A673 (cell line): ENCODE results near the gene KRT8. TPM values are rescaled to one million over a fixed set of nuclear protein-coding genes. Genes with fewer than 3 reads are reported as not detected.

ENCODE experiments used
- BruUV-seq: library from RNA; stranded (reverse); fragments of 400-500 nt; replicated peaks from 2 replicates; lab custom pipeline; 2021; lab: Mats Ljungman, UMichigan
- CTCF ChIA-PET: fragments of 300-600 bp; sonication (Branson Sonifier 250); formaldehyde crosslinking; loops from one replicate; lab custom pipeline; 2022; ENCODE audit warnings: antibody characterized with exemption; lab: Charles Lee
- POLR2A ChIA-PET: fragments of 300-600 bp; sonication (Branson Sonifier 250); formaldehyde crosslinking; loops from one replicate; lab custom pipeline; 2022; ENCODE audit warnings: antibody characterized with exemption; ENCODE audit not compliant: low non-redundant PET; lab: Charles Lee
- DNase-seq: peaks from one replicate; pipeline ENCODE4 v3.0.0-alpha.2; 2015; ENCODE audit warnings: low spot score
- H3K27ac ChIP-seq: fragments of 200-600 bp; sonication (generic); 2 replicates; pipeline ENCODE4 v1.5.1; 2016; ENCODE audit warnings: mixed run types, low read depth, mild to moderate bottlenecking, mixed read lengths, antibody characterized with exemption, low read length; ENCODE audit not compliant: poor library complexity, severe bottlenecking
- H3K27me3 ChIP-seq: fragments of 200-600 bp; sonication (generic); replicated peaks from 2 replicates; pipeline ENCODE4 v1.6.1; 2017; ENCODE audit warnings: mixed run types, low read depth, mild to moderate bottlenecking, mixed read lengths, antibody characterized with exemption, low read length; ENCODE audit not compliant: insufficient read depth, poor library complexity
- H3K36me3 ChIP-seq: fragments of 200-600 bp; sonication (generic); 2 replicates; pipeline ENCODE4 v1.6.1; 2016; ENCODE audit warnings: mixed run types, mild to moderate bottlenecking, mixed read lengths, antibody characterized with exemption, low read length; ENCODE audit not compliant: insufficient read depth, poor library complexity, severe bottlenecking
- H3K4me1 ChIP-seq: fragments of 200-600 bp; sonication (generic); 2 replicates; pipeline ENCODE4 v1.6.1; 2017; ENCODE audit warnings: mixed run types, mild to moderate bottlenecking, mixed read lengths, antibody characterized with exemption, low read length; ENCODE audit not compliant: insufficient read depth, poor library complexity, severe bottlenecking
- H3K4me3 ChIP-seq: fragments of 200-600 bp; sonication (generic); 2 replicates; pipeline ENCODE4 v1.5.1; 2016; ENCODE audit warnings: low read depth, mixed run types, mild to moderate bottlenecking, mixed read lengths, low read length; ENCODE audit not compliant: poor library complexity, severe bottlenecking
- H3K9me3 ChIP-seq: fragments of 200-600 bp; sonication (generic); 2 replicates; pipeline ENCODE4 v1.6.1; 2016; ENCODE audit warnings: mixed run types, low read depth, mild to moderate bottlenecking, mixed read lengths, antibody characterized with exemption, low read length; ENCODE audit not compliant: poor library complexity, severe bottlenecking
- EZH2 ChIP-seq: fragments of 200-600 bp; sonication (generic); IDR thresholded peaks from 2 replicates; pipeline ENCODE4 v1.6.1; 2017; ENCODE audit warnings: borderline replicate concordance, low read depth, mild to moderate bottlenecking, mixed read lengths, antibody characterized with exemption, low read length; ENCODE audit not compliant: poor library complexity, severe bottlenecking
- intact Hi-C: fragments of 100-400 bp; cut with micrococcal nuclease; formaldehyde crosslinking; loops from one replicate; pipeline ENCODE4 v1.10.0; 2022; ENCODE audit not compliant: unreplicated experiment
- total RNA-seq: library from RNA; stranded (reverse); gene quantifications from 2 replicates; pipeline ENCODE4 v1.2.3, GENCODE V29; 2021
- TF ChIP-seq, protein P1 (sequence below): fragments of 300-800, 200-600 bp; sonication (generic); conservative IDR thresholded peaks from 2 replicates; pipeline ENCODE4 v1.5.1; 2017; ENCODE audit warnings: low read depth, mild to moderate bottlenecking, antibody characterized with exemption, low read length, moderate library complexity, mixed read lengths

KRT8 gene
- total RNA-seq, 1 experiment from 2014 or later = 15.4 TPM

- ChIA-PET POLR2A (no interaction called here), CTCF (no interaction called here)
- Histone ChIP-seq H3K9me3 (no peaks in the 10 kb centered on the region), H3K27ac (no peak overlapping the region), H3K36me3 (no peaks in the 10 kb centered on the region), H3K27me3 (no peaks in the 10 kb centered on the region), H3K4me1 (peaks cover 7% of the 10 kb centered on the region), H3K4me3 (no peak overlapping the region)
- TF ChIP-seq, protein P1, sequence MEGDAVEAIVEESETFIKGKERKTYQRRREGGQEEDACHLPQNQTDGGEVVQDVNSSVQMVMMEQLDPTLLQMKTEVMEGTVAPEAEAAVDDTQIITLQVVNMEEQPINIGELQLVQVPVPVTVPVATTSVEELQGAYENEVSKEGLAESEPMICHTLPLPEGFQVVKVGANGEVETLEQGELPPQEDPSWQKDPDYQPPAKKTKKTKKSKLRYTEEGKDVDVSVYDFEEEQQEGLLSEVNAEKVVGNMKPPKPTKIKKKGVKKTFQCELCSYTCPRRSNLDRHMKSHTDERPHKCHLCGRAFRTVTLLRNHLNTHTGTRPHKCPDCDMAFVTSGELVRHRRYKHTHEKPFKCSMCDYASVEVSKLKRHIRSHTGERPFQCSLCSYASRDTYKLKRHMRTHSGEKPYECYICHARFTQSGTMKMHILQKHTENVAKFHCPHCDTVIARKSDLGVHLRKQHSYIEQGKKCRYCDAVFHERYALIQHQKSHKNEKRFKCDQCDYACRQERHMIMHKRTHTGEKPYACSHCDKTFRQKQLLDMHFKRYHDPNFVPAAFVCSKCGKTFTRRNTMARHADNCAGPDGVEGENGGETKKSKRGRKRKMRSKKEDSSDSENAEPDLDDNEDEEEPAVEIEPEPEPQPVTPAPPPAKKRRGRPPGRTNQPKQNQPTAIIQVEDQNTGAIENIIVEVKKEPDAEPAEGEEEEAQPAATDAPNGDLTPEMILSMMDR = no peak
- no peak for TF ChIP-seq EZH2
- BruUV-seq = no TSS peak
- DNase-seq = no peak
- intact Hi-C loops = no loop called here
Observed at GRCh38 chr12:52900166-52900895, 4.5 kb downstream of the KRT8 start.

DNA sequence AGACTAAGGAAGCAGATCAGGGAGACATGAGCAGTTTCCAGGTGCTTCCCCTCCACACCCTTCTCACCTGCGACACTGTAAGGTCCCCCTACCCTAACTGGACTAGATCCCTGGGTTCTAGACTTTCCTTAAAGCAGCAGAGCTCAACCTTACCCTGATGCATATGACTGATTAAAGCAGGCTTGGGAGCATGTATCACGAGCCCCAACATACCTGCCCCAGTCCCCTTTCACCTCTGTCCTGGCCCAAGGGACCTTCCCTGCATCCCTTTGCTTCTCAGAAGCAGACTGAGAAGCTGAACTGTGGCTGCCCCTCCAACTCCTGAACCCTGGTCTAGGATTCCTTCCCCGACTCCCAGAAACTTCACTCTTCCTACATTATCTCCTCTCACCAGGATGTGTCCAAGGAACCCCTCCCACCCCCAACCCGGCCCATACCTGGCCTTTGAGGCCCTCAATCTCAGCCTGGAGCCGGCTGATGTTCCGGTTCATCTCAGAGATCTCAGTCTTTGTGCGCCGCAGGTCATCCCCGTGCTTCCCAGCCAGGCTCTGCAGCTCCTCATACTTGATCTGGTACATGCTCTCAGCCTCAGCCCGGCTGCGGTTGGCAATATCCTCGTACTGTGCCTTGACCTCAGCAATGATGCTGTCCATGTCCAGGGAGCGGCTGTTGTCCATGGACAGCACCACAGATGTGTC is 5.4 kb downstream of the KRT8 start:
- ChIA-PET CTCF (no interaction called here), POLR2A (no interaction called here)
- Histone ChIP-seq H3K27ac (no peak overlapping the region), H3K36me3 (no peaks in the 10 kb centered on the region), H3K27me3 (no peaks in the 10 kb centered on the region), H3K9me3 (no peaks in the 10 kb centered on the region), H3K4me3 (no peak overlapping the region), H3K4me1 (peaks cover 11% of the 10 kb centered on the region)
- BruUV-seq = no TSS peak
- TF ChIP-seq EZH2 = no peak
- TF ChIP-seq, protein P1 = no peak
- no peak for DNase-seq
- intact Hi-C loops = no loop called here

DNA sequence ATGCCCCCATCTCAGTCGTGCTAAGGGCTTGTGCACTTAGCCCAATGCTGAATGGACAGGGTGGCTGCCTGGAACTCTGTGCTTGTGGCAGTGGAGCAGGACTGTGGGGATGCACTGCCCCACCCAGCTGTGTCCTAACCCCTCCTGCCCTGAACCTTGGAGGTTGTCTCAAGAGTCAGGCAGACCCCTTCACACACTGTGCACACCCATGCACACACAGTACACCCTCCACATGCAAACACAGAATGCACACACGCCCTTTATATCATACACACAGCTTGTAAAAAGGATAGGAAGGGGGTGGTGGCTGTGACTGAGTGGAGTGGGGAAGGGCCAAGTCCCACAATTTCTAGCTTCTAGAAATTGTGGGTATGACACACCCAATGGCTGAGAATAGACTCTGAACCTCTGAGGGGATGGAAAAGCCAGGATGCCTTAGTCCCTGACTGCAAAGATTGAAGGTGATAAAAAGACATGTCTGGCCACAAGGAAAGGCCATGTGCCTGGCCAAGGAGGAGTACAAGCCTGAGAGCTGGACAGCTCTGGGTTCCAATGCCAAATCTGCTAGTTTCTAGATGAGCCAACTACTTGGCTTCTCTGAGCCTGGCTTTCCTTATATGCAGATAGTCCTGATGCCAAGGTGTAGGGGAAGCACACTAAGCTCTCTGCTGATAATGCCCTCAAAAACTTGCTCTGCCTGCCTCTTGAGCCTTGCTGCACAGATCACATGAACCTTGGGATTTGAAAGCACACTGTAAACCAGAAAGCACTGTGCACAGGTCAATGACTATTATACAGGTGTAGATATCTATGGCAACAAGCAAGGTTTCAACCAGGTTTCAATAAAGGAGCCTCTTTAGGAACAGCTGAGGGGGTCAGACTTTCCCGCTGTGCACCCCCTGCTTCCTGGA is 8.4 kb downstream of the KRT8 start:
- Histone ChIP-seq H3K27ac (no peak overlapping the region), H3K36me3 (no peaks in the 10 kb centered on the region), H3K4me1 (peaks cover 11% of the 10 kb centered on the region), H3K4me3 (no peak overlapping the region), H3K9me3 (no peaks in the 10 kb centered on the region), H3K27me3 (no peaks in the 10 kb centered on the region)
- POLR2A ChIA-PET = no interaction called here
- intact Hi-C loops = no loop called here
- no peak for TF ChIP-seq EZH2
- TF ChIP-seq, protein P1 = no peak
- no peak for DNase-seq
- CTCF ChIA-PET = interaction anchor here (0.5 to 2.6 kb wide), 3 partner anchors 11 to 84 kb away, joined by 3 to 9 read pairs (median 3); no protein-coding TSS in a partner anchor
- no TSS peak for BruUV-seq
